ENCODE measurements around the gene FAM124A. TPM values are rescaled to one million over a fixed set of nuclear protein-coding genes. Genes with fewer than 3 reads are reported as not detected.

The FAM124A gene
- total RNA-seq, 1 experiment from 2014 or later: not detected

DNA sequence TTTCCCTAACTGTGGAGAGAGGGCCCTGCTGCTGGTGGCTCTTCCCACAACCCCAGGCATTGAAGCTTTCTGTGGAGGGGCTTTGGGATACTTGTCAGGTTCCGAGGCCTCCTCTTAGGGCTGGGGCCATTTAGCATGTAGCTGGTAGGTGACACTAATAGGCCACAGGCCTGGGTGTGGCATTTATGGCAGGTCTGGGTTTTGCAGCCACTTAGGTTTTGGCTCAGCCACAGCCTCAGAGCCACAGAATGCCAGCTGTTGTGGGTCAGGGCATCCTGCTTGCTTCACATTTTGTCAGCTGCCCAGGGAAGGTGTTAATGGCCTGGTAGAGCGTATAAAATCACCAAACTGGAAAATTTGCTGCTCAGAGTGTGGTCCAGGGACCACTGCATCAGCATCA, 15.7 kb downstream of the FAM124A start:
- H3K27ac ChIP-seq: no peak overlapping the region
- ChIA-PET CTCF (no interaction called here), POLR2A (ENCODE audit: unreplicated experiment) (no interaction called here)

DNA sequence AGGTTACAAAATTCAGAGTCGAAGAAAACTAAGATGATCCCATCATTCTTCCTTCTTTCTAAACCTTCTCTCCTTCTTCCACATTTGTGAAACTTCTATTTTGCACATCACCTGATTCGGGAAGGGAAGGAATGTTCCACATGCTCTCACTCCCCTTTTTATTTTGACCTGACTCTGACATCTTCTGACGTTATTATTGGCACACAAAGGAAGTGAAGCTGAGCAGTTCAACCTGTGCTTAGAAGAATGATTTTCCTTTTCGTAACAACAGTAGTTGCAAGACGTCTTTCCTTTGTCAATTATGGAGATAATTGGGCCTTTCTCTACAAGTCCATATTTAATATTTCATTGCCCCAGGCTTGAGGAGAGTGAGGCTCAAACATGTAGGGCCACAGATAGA, 18.0 kb downstream of the FAM124A start:
- H3F3A ChIP-seq (ENCODE audit: insufficient read depth, low read depth): no peaks in the 10 kb centered on the region
- H3K9me2 ChIP-seq (ENCODE audit: insufficient read depth): no peaks in the 10 kb centered on the region
- no peaks in the 10 kb centered on the region for H3K79me2 ChIP-seq (ENCODE audit: low read depth)
- no peaks in the 10 kb centered on the region for H3K9me3 ChIP-seq (ENCODE audit: insufficient read depth, low read depth)
- intact Hi-C loops (cut with micrococcal nuclease; ENCODE audit: unreplicated experiment): no loop called here
- CTCF ChIA-PET: no interaction called here
- POLR2A ChIA-PET (ENCODE audit: unreplicated experiment): no interaction called here
- DNase-seq: no peak
- H4K20me1 ChIP-seq (ENCODE audit: insufficient read depth): no peaks in the 10 kb centered on the region
- no peak overlapping the region for H3K4me3 ChIP-seq
- H2AFZ ChIP-seq: no peak overlapping the region
- no peak overlapping the region for H3K4me2 ChIP-seq
- BruUV-seq (replicated peaks): no TSS peak
- H3K27ac ChIP-seq: no peak overlapping the region
- no peaks in the 10 kb centered on the region for H3K36me3 ChIP-seq (ENCODE audit: low read depth)
- no peak for TF ChIP-seq EZH2 (IDR thresholded peaks at IDR 0.05; ENCODE audit: low read depth)
- TF ChIP-seq, protein P1, sequence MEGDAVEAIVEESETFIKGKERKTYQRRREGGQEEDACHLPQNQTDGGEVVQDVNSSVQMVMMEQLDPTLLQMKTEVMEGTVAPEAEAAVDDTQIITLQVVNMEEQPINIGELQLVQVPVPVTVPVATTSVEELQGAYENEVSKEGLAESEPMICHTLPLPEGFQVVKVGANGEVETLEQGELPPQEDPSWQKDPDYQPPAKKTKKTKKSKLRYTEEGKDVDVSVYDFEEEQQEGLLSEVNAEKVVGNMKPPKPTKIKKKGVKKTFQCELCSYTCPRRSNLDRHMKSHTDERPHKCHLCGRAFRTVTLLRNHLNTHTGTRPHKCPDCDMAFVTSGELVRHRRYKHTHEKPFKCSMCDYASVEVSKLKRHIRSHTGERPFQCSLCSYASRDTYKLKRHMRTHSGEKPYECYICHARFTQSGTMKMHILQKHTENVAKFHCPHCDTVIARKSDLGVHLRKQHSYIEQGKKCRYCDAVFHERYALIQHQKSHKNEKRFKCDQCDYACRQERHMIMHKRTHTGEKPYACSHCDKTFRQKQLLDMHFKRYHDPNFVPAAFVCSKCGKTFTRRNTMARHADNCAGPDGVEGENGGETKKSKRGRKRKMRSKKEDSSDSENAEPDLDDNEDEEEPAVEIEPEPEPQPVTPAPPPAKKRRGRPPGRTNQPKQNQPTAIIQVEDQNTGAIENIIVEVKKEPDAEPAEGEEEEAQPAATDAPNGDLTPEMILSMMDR (conservative IDR thresholded peaks at IDR 0.05): no peak
- H3K4me1 ChIP-seq (replicated peaks; ENCODE audit: insufficient read depth): no peaks in the 10 kb centered on the region
- H3K27me3 ChIP-seq (ENCODE audit: insufficient read depth, low read depth): peaks cover 85% of the 10 kb centered on the region

More for the DNA sequence above, 15.7 kb downstream of the FAM124A start:
- Histone ChIP-seq H3F3A (ENCODE audit: insufficient read depth, low read depth) (no peaks in the 10 kb centered on the region), H3K4me1 (replicated peaks; ENCODE audit: insufficient read depth) (no peaks in the 10 kb centered on the region), H3K4me3 (no peak overlapping the region), H3K27me3 (ENCODE audit: insufficient read depth, low read depth) (peaks cover 87% of the 10 kb centered on the region), H3K79me2 (ENCODE audit: low read depth) (no peaks in the 10 kb centered on the region), H2AFZ (no peak overlapping the region), H3K36me3 (ENCODE audit: low read depth) (no peaks in the 10 kb centered on the region), H3K9me2 (ENCODE audit: insufficient read depth) (no peaks in the 10 kb centered on the region), H3K4me2 (no peak overlapping the region), H4K20me1 (ENCODE audit: insufficient read depth) (no peaks in the 10 kb centered on the region), H3K9me3 (ENCODE audit: insufficient read depth, low read depth) (no peaks in the 10 kb centered on the region)
- intact Hi-C loops (cut with micrococcal nuclease; ENCODE audit: unreplicated experiment): no loop called here
- no TSS peak for BruUV-seq (replicated peaks)
- TF ChIP-seq, protein P1 (conservative IDR thresholded peaks at IDR 0.05): no peak
- no peak for TF ChIP-seq EZH2 (IDR thresholded peaks at IDR 0.05; ENCODE audit: low read depth)
- DNase-seq: no peak

DNA sequence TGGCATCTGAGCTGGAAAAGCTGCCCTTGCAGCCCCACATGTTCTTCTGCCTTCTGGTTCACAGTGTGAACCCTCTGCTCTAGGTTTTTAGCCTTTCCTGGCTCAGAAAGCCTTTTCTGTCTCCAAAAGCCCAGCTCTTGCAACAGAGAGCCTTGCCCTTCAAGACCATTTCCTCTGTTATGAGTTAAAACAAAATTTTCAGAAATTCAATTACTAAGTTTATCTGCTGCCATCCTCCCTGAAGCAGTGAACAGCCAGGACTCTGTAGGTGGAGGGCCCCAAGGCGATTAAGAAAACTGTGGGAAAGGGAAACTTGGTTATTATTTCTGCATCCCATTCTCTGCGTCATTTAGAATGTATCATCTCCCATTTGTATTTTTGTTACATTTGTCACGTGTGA, 18.8 kb downstream of the FAM124A start:
- Histone ChIP-seq H3K9me2 (ENCODE audit: insufficient read depth) (no peaks in the 10 kb centered on the region), H4K20me1 (ENCODE audit: insufficient read depth) (no peaks in the 10 kb centered on the region), H3K79me2 (ENCODE audit: low read depth) (no peaks in the 10 kb centered on the region), H2AFZ (no peak overlapping the region), H3K36me3 (ENCODE audit: low read depth) (no peaks in the 10 kb centered on the region), H3K27me3 (ENCODE audit: insufficient read depth, low read depth) (peaks cover 85% of the 10 kb centered on the region), H3F3A (ENCODE audit: insufficient read depth, low read depth) (no peaks in the 10 kb centered on the region), H3K4me1 (replicated peaks; ENCODE audit: insufficient read depth) (no peaks in the 10 kb centered on the region), H3K27ac (no peak overlapping the region), H3K9me3 (ENCODE audit: insufficient read depth, low read depth) (no peaks in the 10 kb centered on the region), H3K4me2 (no peak overlapping the region), H3K4me3 (no peak overlapping the region)
- BruUV-seq (replicated peaks): no TSS peak
- ChIA-PET CTCF (no interaction called here), POLR2A (ENCODE audit: unreplicated experiment) (no interaction called here)
- intact Hi-C loops (cut with micrococcal nuclease; ENCODE audit: unreplicated experiment): no loop called here
- no peak for DNase-seq
- TF ChIP-seq EZH2 (IDR thresholded peaks at IDR 0.05; ENCODE audit: low read depth): no peak
- TF ChIP-seq, protein P1 (conservative IDR thresholded peaks at IDR 0.05): no peak

Data from PC-9 (cell line).